WI38 (cell line): Measurements from ENCODE around the gene UTS2R.
"Not testable (repeated sequence)": the region's sequence is repeated elsewhere in the genome, so short reads cannot be mapped to it uniquely, and the experiment has no call there.

Experiments
- H3K4me3 ChIP-seq: 2 replicates; pipeline ENCODE4 v1.5.1; 2011; ENCODE audit warnings: low read depth, mild to moderate bottlenecking, control low read depth, low read length
- CTCF ChIP-seq: IDR thresholded peaks from 2 replicates; pipeline ENCODE4 v1.5.1; 2012; ENCODE audit warnings: low read depth, mild to moderate bottlenecking, control low read depth, low read length

The UTS2R gene

GRCh38 chr17:82365606-82366295 lies 5.8 kb upstream of the UTS2R start:
- H3K4me3 ChIP-seq: no peak overlapping the region
- no peak for TF ChIP-seq CTCF

GRCh38 chr17:82366749-82367148 lies 4.8 kb upstream of the UTS2R start:
- no peak overlapping the region for H3K4me3 ChIP-seq
- TF ChIP-seq CTCF: no peak

- no peak overlapping the region for H3K4me3 ChIP-seq
- TF ChIP-seq CTCF: no peak
These were observed 3.6 kb upstream of the UTS2R start for GRCh38 chr17:82367724-82368524.

GRCh38 chr17:82369211-82369610 lies 2.4 kb upstream of the UTS2R start:
- no peak for TF ChIP-seq CTCF

GRCh38 chr17:82370471-82371332 lies 863 bp upstream of the UTS2R start:
- no peak for TF ChIP-seq CTCF
- H3K4me3 ChIP-seq: peak overlapping the region; percentile 31

More at GRCh38 chr17:82369211-82369610, 2.4 kb upstream of the UTS2R start:
- no peak overlapping the region for H3K4me3 ChIP-seq

GRCh38 chr17:82372249-82373071 lies 895 bp downstream of the UTS2R start:
- H3K4me3 ChIP-seq: no peak overlapping the region
- no peak for TF ChIP-seq CTCF

GRCh38 chr17:82373072-82373452 lies 1.5 kb downstream of the UTS2R start:
- not testable (repeated sequence) for H3K4me3 ChIP-seq
